GM12872 (cell line): ENCODE measurements around the gene PHRF1.

Source experiments
- TF ChIP-seq, protein P1 (sequence below): IDR thresholded peaks from 3 replicates; pipeline ENCODE4 v1.5.1; 2011; ENCODE audit warnings: low read depth, mild to moderate bottlenecking, low read length, moderate library complexity; ENCODE audit not compliant: insufficient read depth

PHRF1 gene

DNA sequence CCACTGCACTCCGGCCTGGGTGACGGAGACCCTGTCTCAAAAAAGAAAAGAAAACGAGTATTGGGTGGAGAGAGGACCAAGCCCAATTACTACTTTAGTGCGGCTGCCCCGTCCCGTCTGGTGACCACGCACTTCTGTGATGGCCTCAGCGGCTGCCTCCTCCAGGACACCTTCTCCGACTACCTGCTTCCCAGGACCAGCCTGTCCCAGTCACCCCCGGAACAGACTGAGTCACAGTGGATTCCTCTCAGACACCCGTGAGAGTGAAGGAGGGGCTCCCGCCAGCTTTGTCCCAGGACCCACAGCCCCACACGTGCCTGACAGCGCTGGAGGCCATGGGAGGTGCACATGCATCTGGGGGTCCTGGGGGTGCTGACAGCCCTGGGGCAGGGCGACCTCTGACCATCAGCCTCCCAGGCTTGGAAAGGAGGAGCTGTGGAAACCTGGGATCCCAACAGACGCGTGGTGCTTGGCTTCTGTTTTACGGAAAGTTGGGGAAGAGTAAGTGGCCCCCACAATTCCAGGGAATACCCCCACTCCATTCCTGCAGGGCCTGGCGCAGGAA lies 65.6 kb downstream of the PHRF1 start:
- TF ChIP-seq, protein P1, sequence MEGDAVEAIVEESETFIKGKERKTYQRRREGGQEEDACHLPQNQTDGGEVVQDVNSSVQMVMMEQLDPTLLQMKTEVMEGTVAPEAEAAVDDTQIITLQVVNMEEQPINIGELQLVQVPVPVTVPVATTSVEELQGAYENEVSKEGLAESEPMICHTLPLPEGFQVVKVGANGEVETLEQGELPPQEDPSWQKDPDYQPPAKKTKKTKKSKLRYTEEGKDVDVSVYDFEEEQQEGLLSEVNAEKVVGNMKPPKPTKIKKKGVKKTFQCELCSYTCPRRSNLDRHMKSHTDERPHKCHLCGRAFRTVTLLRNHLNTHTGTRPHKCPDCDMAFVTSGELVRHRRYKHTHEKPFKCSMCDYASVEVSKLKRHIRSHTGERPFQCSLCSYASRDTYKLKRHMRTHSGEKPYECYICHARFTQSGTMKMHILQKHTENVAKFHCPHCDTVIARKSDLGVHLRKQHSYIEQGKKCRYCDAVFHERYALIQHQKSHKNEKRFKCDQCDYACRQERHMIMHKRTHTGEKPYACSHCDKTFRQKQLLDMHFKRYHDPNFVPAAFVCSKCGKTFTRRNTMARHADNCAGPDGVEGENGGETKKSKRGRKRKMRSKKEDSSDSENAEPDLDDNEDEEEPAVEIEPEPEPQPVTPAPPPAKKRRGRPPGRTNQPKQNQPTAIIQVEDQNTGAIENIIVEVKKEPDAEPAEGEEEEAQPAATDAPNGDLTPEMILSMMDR = no peak

DNA sequence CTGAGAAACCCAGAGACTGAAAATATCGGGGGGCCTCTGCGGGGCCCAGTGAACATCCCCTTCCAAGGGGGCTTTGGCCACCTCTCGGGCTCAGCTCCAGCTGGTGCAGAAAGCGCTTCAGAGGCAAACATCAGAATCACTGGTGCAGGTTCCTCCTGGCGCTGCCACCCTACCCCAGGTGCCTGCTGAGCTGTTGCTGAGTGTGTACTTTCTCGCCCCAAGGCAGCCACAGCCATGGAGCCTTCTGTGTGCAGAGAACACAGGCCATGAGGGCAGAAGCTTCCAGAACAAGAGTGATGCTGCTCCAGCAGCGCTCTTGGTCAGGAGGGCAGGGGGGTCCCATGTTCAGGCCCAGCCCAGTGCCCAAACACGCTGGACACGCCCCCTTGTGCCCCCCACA lies 67.1 kb downstream of the PHRF1 start:
- TF ChIP-seq, protein P1 = no peak

GRCh38 chr11:643849-644738 lies 67.8 kb downstream of the PHRF1 start:
- TF ChIP-seq, protein P1 = no peak

- TF ChIP-seq, protein P1 = no peak
Measured at GRCh38 chr11:645536-645935, 69.3 kb downstream of the PHRF1 start.

GRCh38 chr11:646214-646613 lies 69.9 kb downstream of the PHRF1 start:
- TF ChIP-seq, protein P1 = no peak

DNA sequence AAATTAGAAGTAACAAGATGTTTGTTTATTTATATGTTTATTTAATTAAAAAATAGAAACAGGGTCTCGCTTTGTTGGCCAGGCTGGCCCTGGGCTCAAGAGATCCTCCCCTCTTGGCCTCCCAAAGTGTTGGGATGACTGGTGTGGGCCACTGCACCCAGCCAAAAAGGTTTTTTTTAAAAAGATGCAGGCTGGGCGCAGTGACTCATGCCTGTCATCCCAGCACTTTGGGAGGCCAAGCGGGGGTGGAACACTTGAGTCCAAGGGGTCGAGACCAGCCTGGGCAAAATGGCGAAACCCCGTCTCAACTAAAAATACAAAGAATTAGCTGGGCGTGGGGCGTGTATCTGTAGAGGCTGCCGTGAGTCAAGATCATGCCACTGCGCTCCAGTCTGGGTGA lies 74.2 kb downstream of the PHRF1 start:
- TF ChIP-seq, protein P1 = no peak

- TF ChIP-seq, protein P1 = no peak
Measured at GRCh38 chr11:653837-654236, 77.6 kb downstream of the PHRF1 start.
